Right lobe of liver (tissue), 4 donors: ENCODE data around the gene ARHGAP23.

Source experiments
- CTCF ChIP-seq, 4 donors: fragments of 200-600 bp in 3 of 4; fragments of 450-650 bp in 1 of 4; IDR thresholded peaks; one replicate each; pipeline versions ENCODE4 v1.5.1 to v1.8.0; 2016 to 2022; ENCODE audit warnings: antibody characterized with exemption in 4 of 4, mild to moderate bottlenecking in 2 of 4
- POLR2A ChIP-seq: fragments of 450-650 bp; IDR thresholded peaks from one replicate; pipeline ENCODE4 v1.6.1; 2017; ENCODE audit warnings: antibody characterized with exemption, mild to moderate bottlenecking
- donor health status: DM: no; HTN: no; CAD: no.
- donor health status: DM: no; HTN: no; CAD: no.
- donor health status: DM: no; HTN: yes; CAD: no.

- TF ChIP-seq CTCF (IDR thresholded peaks at IDR 0.05) = no peak
- no peak for TF ChIP-seq POLR2A
Observed at GRCh38 chr17:38440614-38441397, 12.5 kb downstream of the ARHGAP23 start.
